Activated CD4-positive, alpha-beta T cell treated with anti-CD3 and anti-CD28 coated beads, Interleukin-2, amount 50 U/mL, for 16 hours (primary cell): ENCODE data around the gene ABCA13.

Experiments used
- DNase-seq: peaks from one replicate; pipeline ENCODE4 v3.0.0-alpha.2; 2020

Gene ABCA13

DNA sequence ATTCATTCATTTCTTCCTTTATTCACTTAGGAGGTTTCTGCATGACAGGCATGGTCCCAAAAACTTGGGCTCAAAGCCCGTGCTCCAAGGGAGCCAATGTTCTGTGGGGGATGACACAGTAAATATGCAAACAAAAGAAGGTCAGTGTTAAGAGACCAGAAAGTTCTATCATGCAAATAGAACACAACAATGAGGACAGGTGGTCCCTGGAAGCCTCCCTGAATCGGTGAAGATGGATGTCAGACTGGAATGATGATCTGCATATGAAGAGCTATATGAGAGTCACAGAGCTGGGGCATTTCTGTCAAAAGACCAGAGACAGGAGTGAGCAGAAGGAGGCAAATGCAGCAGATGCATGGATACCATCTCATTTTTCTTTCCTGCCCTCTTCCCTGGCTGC, 129.0 kb downstream of the ABCA13 start:
- DNase-seq = no peak

- no peak for DNase-seq
These were observed 129.9 kb downstream of the ABCA13 start for GRCh38 chr7:48301201-48301600.

- DNase-seq = no peak
These were observed 133.4 kb downstream of the ABCA13 start for GRCh38 chr7:48304641-48305040.

DNA sequence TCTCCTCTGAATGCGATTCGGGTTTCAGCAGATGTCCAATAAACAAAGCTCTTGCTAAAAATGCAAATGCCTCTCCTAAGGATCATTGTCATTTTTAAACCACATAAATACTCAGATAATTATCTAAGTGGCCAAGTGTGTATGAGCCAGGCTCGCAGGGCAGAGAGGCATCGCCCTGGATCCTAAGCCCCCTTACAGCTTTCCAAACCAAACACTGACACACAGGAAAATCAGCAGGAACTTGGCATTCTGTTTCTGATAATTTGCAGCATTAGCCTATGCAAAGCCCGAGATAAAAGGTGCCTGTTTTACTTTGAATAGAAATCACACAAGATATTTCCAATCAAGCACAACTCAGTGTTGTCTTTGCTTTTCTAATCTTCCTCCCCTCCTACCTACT, 134.4 kb downstream of the ABCA13 start:
- no peak for DNase-seq

DNA sequence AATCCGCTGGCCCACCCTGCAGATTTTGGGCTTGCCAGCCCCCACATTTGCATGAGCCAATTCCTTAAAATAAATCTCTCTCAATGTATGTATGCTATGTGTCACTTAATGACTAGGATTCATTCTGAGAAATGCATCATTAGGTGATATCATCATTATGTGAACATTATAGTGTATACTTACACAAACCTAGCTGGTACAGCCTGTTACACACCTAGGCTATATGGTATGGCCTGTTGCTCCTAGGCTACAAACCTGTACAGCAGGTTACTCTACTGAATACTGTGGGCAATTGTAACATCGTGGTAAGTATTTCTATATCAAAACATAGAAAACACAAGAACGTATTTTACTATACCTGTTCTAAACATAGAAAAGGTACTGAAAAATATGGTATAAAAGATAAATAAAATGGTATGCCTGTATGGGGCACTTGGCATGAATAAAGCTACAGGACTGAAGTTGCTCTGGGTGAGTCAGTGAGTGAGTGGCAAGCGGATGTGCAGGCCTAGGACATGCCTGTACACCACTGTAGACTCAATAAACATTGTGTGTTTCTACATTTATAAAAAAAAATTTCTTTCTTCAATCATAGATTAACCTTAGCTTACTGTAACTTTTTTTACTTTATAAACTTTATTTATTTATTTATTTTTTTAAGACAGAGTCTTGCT, 135.9 kb downstream of the ABCA13 start:
- no peak for DNase-seq

DNA sequence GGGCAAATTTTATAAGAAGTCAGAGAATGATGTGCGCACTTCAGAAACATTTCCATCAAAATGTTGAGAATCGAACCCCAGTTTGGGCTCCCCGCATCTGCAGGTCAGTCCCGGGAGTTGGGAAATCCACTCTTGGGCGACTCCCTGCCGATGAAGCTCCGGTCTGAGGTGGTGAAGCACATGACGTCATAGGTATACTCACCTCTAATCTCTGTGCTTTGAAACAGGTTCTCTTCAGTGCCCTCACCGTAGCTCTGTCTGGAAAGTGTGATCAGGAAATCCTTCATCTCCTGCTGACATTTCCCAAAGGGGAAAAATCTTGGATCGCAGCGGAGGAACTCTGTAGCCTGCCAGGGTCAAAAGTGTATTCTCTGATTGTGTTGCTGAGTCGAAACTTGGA, 138.5 kb downstream of the ABCA13 start:
- DNase-seq = no peak

GRCh38 chr7:48311464-48312100, 140.3 kb downstream of the ABCA13 start:
- no peak for DNase-seq

DNA sequence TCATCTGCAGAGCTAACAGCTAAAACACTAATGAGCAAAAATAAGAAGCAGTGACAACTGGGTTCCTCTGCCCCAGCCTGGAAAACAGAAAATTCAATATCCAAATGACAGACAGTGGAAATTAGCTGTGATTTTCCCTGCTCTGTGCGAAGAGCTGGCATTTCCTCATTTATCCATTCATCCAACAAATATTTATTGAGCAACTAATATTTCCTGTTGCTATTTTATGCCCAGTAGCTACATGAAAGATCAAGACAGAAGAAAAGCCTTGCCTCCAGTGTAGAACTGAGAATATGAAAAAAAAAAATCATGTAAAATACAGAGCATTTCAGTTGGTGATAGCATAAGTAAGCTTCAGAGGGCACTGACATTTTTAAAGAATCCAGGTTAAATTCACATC, 140.9 kb downstream of the ABCA13 start:
- DNase-seq = no peak

GRCh38 chr7:48316768-48317167, 145.5 kb downstream of the ABCA13 start:
- no peak for DNase-seq

GRCh38 chr7:48317360-48317759, 146.1 kb downstream of the ABCA13 start:
- no peak for DNase-seq

GRCh38 chr7:48321319-48322010, 150.2 kb downstream of the ABCA13 start:
- DNase-seq = no peak

DNA sequence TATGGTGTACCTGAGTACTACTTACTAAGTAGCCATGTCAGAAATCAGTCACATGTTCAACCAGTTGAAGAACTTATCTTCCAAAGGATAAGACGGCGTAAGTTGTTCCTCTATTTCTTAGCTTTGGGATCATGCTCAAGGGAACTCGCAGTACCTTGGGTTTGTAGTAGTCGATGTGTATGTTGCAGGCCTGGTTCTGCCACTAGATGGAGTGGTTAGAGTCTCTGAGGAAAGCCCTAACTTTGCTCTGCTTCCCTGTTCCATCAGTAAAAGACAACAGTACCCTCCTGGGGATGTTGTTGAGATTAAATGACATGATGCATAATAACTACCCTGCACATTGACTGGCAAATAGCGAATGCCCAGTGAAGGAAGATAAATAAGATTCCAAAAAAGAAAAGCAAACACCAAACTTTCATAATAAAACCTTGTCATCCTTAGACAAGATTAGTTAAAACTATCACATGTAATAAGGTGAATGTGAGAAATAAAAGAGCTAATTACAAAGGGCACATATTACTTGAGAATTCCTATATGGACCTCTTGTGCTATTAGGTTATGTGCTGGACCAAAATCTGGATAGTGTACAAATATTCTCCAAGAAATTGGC, 165.9 kb downstream of the ABCA13 start:
- DNase-seq = peak; percentile 1

DNA sequence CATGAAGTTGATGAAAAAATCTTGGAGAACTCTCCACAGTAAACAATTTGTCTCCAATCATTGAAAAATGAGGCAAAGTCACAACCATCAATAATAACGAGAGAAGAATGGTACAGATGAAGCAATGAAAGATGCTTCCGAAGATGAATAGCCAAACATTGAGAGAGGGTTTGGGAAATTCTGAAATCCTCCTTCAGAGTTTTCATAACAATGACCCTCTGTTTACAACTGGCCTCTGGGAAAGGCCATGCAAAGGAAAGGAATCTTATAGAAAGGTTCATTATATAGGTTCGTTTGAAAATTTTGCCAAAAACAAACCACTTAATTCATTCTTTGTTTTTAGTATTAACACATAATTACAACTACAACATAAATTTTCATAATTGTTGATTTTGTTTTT, 166.5 kb downstream of the ABCA13 start:
- no peak for DNase-seq

- no peak for DNase-seq
These were observed 176.1 kb downstream of the ABCA13 start for GRCh38 chr7:48347230-48347825.

DNA sequence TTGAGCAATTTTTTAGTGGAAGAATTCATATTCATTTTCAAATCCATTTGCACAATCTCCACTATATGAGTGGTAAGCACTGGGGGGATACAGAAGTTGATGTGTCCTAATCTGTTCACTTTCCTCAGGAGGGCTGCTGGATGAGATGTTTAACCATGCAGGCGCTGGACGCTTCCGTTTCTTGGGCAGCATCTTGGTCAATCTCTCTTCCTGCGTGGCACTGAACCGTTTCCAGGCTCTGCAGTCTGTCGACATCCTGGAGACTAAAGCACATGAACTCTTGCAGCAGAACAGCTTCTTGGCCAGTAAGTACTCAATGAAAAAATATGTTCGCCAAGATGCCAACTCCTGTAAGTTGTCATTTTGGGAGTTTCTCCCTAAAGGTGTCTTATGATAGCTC, 179.3 kb downstream of the ABCA13 start:
- DNase-seq = no peak

GRCh38 chr7:48351900-48352299, 180.6 kb downstream of the ABCA13 start:
- no peak for DNase-seq

- DNase-seq = no peak
These were observed 184.1 kb downstream of the ABCA13 start for GRCh38 chr7:48355346-48355745.

GRCh38 chr7:48360574-48360973, 189.3 kb downstream of the ABCA13 start:
- no peak for DNase-seq

GRCh38 chr7:48363174-48363573, 191.9 kb downstream of the ABCA13 start:
- no peak for DNase-seq

DNA sequence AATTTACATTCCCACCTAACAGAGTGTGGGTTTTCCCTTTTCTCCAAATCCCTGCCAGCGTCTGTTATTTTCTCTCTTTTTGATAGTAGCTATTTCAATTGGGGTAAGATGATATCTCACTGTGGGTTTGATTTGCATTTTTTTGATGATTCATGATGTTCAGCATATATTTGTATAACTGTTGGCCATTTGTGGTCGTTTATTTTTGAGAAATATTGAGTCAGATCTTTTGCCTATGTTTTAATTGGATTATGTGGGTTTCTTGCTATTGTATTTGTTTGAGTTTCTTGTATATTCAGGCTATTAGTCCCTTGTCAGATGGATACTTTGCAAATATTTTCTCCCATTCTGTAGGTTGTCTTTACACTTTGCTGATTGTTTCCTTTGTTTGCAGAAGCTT, 193.8 kb downstream of the ABCA13 start:
- no peak for DNase-seq

- no peak for DNase-seq
These were observed 194.8 kb downstream of the ABCA13 start for GRCh38 chr7:48366096-48366495.

GRCh38 chr7:48376263-48376662, 205.0 kb downstream of the ABCA13 start:
- DNase-seq = no peak

DNA sequence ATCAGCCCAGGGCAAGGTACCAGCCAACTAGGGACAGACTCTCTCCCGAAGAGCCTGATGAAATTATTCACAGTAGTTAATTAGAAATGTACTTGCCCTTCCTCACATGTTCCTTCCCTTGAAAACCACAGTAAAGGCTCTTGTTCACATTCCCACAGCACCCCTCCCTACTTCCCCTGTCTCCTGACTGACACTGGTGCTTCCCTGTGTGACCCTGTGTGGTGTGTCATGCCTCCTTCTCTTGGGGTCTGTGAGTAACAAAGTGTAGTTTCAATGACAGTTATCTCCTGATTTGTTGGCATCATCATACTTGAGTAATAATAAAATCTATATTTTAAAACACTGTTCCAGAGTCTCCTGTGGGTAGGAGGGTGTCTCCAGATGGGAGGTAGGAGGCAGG, 209.7 kb downstream of the ABCA13 start:
- no peak for DNase-seq

GRCh38 chr7:48381571-48381970, 210.3 kb downstream of the ABCA13 start:
- no peak for DNase-seq
